ENCODE results near the gene CCNY.
"Not testable (repeated sequence)": the region's sequence is repeated elsewhere in the genome, so short reads cannot be mapped to it uniquely, and the experiment has no call there.

The CCNY gene

GRCh38 chr10:35493196-35494118, 157.1 kb downstream of the CCNY start:
- no peak for DNase-seq

- no peak for DNase-seq
Measured at GRCh38 chr10:35495521-35496119, 159.3 kb downstream of the CCNY start.

GRCh38 chr10:35497909-35498308, 161.6 kb downstream of the CCNY start:
- DNase-seq = no peak

GRCh38 chr10:35498693-35499092, 162.4 kb downstream of the CCNY start:
- no peak for DNase-seq

- DNase-seq = no peak
Measured at GRCh38 chr10:35501923-35502322, 165.6 kb downstream of the CCNY start.

GRCh38 chr10:35502692-35503091, 166.4 kb downstream of the CCNY start:
- DNase-seq = peak; percentile 5

GRCh38 chr10:35503578-35503977, 167.3 kb downstream of the CCNY start:
- DNase-seq = no peak

GRCh38 chr10:35504132-35504531, 167.8 kb downstream of the CCNY start:
- DNase-seq = no peak

GRCh38 chr10:35505241-35505873, 169.0 kb downstream of the CCNY start:
- DNase-seq = no peak

GRCh38 chr10:35506741-35507140, 170.4 kb downstream of the CCNY start:
- DNase-seq = no peak

GRCh38 chr10:35507519-35508109, 171.3 kb downstream of the CCNY start:
- no peak for DNase-seq

GRCh38 chr10:35508647-35509046, 172.3 kb downstream of the CCNY start:
- no peak for DNase-seq

GRCh38 chr10:35510891-35511290, 174.6 kb downstream of the CCNY start:
- DNase-seq = no peak

GRCh38 chr10:35511647-35512046, 175.3 kb downstream of the CCNY start:
- DNase-seq = no peak

- DNase-seq = no peak
Measured at GRCh38 chr10:35516102-35516670, 179.9 kb downstream of the CCNY start.

- DNase-seq = no peak
Measured at GRCh38 chr10:35517431-35518181, 181.3 kb downstream of the CCNY start.

- not testable (repeated sequence) for DNase-seq
Measured at GRCh38 chr10:35518187-35518586, 181.9 kb downstream of the CCNY start.

GRCh38 chr10:35520996-35521395, 184.7 kb downstream of the CCNY start:
- no peak for DNase-seq

- DNase-seq = no peak
Measured at GRCh38 chr10:35523670-35524225, 187.4 kb downstream of the CCNY start.

GRCh38 chr10:35526746-35527145, 190.4 kb downstream of the CCNY start:
- DNase-seq = no peak

- DNase-seq = no peak
Measured at GRCh38 chr10:35532141-35532540, 195.8 kb downstream of the CCNY start.

GRCh38 chr10:35533565-35533964, 197.3 kb downstream of the CCNY start:
- DNase-seq = no peak

All from NCI-H446 treated with DMSO at 0.1 percent for 48 hours (cell line).